NCI-H2029 treated with DMSO at 0.1 percent for 48 hours (cell line): ENCODE data around the gene SDHAF3.
"Not testable (repeated sequence)": the region's sequence is repeated elsewhere in the genome, so short reads cannot be mapped to it uniquely, and the experiment has no call there.

Experiments
- DNase-seq: peaks from one replicate; lab custom pipeline; 2025; lab: John Stamatoyannopoulos, UW

Gene SDHAF3

GRCh38 chr7:97117372-97118188 lies at the start of gene SDHAF3:
SDHAF3 (plus strand) TSS chr7:97117698; CDS start chr7:97117724, 26 bp downstream.
- DNase-seq: peak; percentile 90

GRCh38 chr7:97072025-97072424 lies 45.5 kb upstream of the SDHAF3 start:
- DNase-seq: not testable (repeated sequence)

- DNase-seq: no peak
Measured at GRCh38 chr7:97075928-97076327, 41.6 kb upstream of the SDHAF3 start.

- DNase-seq: no peak
Measured at GRCh38 chr7:97078023-97078969, 39.2 kb upstream of the SDHAF3 start.

GRCh38 chr7:97079300-97079699 lies 38.2 kb upstream of the SDHAF3 start:
- no peak for DNase-seq

GRCh38 chr7:97081521-97082300 lies 35.8 kb upstream of the SDHAF3 start:
- no peak for DNase-seq

- DNase-seq: no peak
Measured at GRCh38 chr7:97088364-97088763, 29.1 kb upstream of the SDHAF3 start.

- DNase-seq: no peak
Measured at GRCh38 chr7:97089771-97090170, 27.7 kb upstream of the SDHAF3 start.

- no peak for DNase-seq
Measured at GRCh38 chr7:97090761-97091353, 26.6 kb upstream of the SDHAF3 start.

GRCh38 chr7:97094284-97094930 lies 23.1 kb upstream of the SDHAF3 start:
- DNase-seq: no peak

- DNase-seq: no peak
Measured at GRCh38 chr7:97096037-97096436, 21.5 kb upstream of the SDHAF3 start.

- no peak for DNase-seq
Measured at GRCh38 chr7:97096661-97097060, 20.8 kb upstream of the SDHAF3 start.

- peak; percentile 90 for DNase-seq
Measured at GRCh38 chr7:97104719-97105238, 12.7 kb upstream of the SDHAF3 start.

GRCh38 chr7:97107192-97107800 lies 10.2 kb upstream of the SDHAF3 start:
- no peak for DNase-seq

- DNase-seq: no peak
Measured at GRCh38 chr7:97116308-97116707, 1.2 kb upstream of the SDHAF3 start.

- no peak for DNase-seq
Measured at GRCh38 chr7:97117035-97117371, 495 bp upstream of the SDHAF3 start.

- no peak for DNase-seq
Measured at GRCh38 chr7:97118306-97118917, 914 bp downstream of the SDHAF3 start.

GRCh38 chr7:97119747-97120146 lies 2.2 kb downstream of the SDHAF3 start:
- no peak for DNase-seq

GRCh38 chr7:97120713-97121457 lies 3.4 kb downstream of the SDHAF3 start:
- DNase-seq: no peak
